Measurements from ENCODE around the gene ARHGAP30. TPM values are rescaled to one million over a fixed set of nuclear protein-coding genes. Genes with fewer than 3 reads are reported as not detected.

The ARHGAP30 gene
- total RNA-seq, 1 experiment from 2014 or later = 0.39 TPM

GRCh38 chr1:161045736-161046604 is 23.7 kb downstream of the ARHGAP30 start, which contains the start of gene USF1:
Gene USF1, minus strand, starts transcription at chr1:161045977. Its CDS starts 2,702 bp downstream, at chr1:161043275.
- TF ChIP-seq SIN3A (IDR thresholded peaks at IDR 0.05; ENCODE audit: low read depth) (no peak), YY1 (IDR thresholded peaks at IDR 0.05; ENCODE audit: extremely low read depth, insufficient replicate concordance, low read depth, low read length) (peak; percentile 97), TCF7L2 (IDR thresholded peaks at IDR 0.05; ENCODE audit: borderline replicate concordance, extremely low read depth, insufficient read depth, insufficient read length) (peak; percentile 76), POLR2AphosphoS5 (IDR thresholded peaks at IDR 0.05; ENCODE audit: low read depth, low read length) (peak; percentile 77), EZH2 (IDR thresholded peaks at IDR 0.05) (no peak), ZFX (IDR thresholded peaks at IDR 0.05) (peak; percentile 63)
- peak within 1 kb of the TSS; percentile 59 for H2AFZ ChIP-seq (ENCODE audit: low read depth, low read length, poor library complexity, severe bottlenecking)
- H3K27me3 ChIP-seq (ENCODE audit: insufficient read depth, low read length) = no peaks in the 10 kb centered on the region
- ChIA-PET POLR2A (interaction anchor here (0.6 to 3.3 kb wide), 15 partner anchors 8 to 131 kb away, joined by 3 to 18 read pairs (median 3); partner anchors contain the start of genes DEDD, F11R, NIT1 and PFDN2), RAD21 (ENCODE audit: low non-redundant PET in 1 of 2, low total read pairs in 2 of 2, uncharacterized antibody in 2 of 2, unreplicated experiment in 2 of 2) (interaction anchor here in 1 of 2 experiments (1.3 kb wide), 1 partner anchor 25 kb away, joined by 5 read pairs; the partner anchor contains the start of gene F11R), CTCF (interaction anchor here (0.8 to 1.9 kb wide), 4 partner anchors 9 to 49 kb away, joined by 3 to 11 read pairs (median 5); no protein-coding TSS in a partner anchor)
- intact Hi-C loops (cut with micrococcal nuclease) = loop anchor here (2.0 to 5.0 kb wide), 2 partner anchors 51 to 71 kb away; partner anchors contain the start of genes NIT1 and PFDN2
- H3K36me3 ChIP-seq (ENCODE audit: control insufficient read depth in 1 of 2, insufficient read depth in 2 of 2, low read length in 2 of 2) = peaks cover 0 to 15% of the 10 kb centered on the region in 2 experiments; a peak in 2 of 4 replicates
- H3K9me2 ChIP-seq (ENCODE audit: insufficient read depth) = no peaks in the 10 kb centered on the region
- peak within 1 kb of the TSS; percentile 74 for H3K4me2 ChIP-seq (ENCODE audit: low read length)
- H3K4me1 ChIP-seq (ENCODE audit: control insufficient read depth in 1 of 2, insufficient read depth in 2 of 2, low read length in 2 of 2) = peaks cover 5 to 17% of the 10 kb centered on the region in 2 experiments; a peak in 2 of 4 replicates
- peak within 1 kb of the TSS; percentile 66 to 70 for H3K4me3 ChIP-seq (replicated peaks in 1 of 2; ENCODE audit: low read depth in 1 of 2, low read length in 2 of 2)
- H3K9me3 ChIP-seq (ENCODE audit: control insufficient read depth in 1 of 2, insufficient read depth in 1 of 2, low read depth in 1 of 2, low read length in 2 of 2) = peaks cover 0 to 5% of the 10 kb centered on the region in 2 experiments; a peak in 1 of 4 replicates
- H4K20me1 ChIP-seq (ENCODE audit: insufficient read depth) = no peaks in the 10 kb centered on the region
- peaks cover 16% of the 10 kb centered on the region; the same call in 1 of the 2 replicates for H3K79me2 ChIP-seq (ENCODE audit: insufficient read depth, low read length)
- peak within 1 kb of the TSS; percentile 79 for H3K9ac ChIP-seq (ENCODE audit: low read length)
- H3K27ac ChIP-seq (ENCODE audit: low read depth, low read length) = peak within 1 kb of the TSS; percentile 85
- peak; percentile 90 for DNase-seq (ENCODE audit: low read depth, low spot score)
- BruUV-seq (replicated peaks) = TSS peak; percentile 89
- ATAC-seq = peak; percentile 81
